ENCODE data around the gene KIF5C. TPM values are rescaled to one million over a fixed set of nuclear protein-coding genes. Genes with fewer than 3 reads are reported as not detected.

The KIF5C gene
- total RNA-seq, 1 donor from 2014 or later, result 1.2 TPM

- no peak for ATAC-seq (ENCODE audit: poor library complexity)
- DNase-seq, result no peak
- intact Hi-C loops (cut with DNase I), result no loop called here
Observed at GRCh38 chr2:149000158-149000938, 125.3 kb downstream of the KIF5C start.

- no peak for DNase-seq
- intact Hi-C loops (cut with DNase I), result no loop called here
- ATAC-seq (ENCODE audit: poor library complexity), result no peak
Observed at GRCh38 chr2:149001496-149001895, 126.5 kb downstream of the KIF5C start.

GRCh38 chr2:149002378-149002890, 127.4 kb downstream of the KIF5C start:
- DNase-seq (no peak), ATAC-seq (ENCODE audit: poor library complexity) (no peak)
- intact Hi-C loops (cut with DNase I), result no loop called here

- intact Hi-C loops (cut with DNase I), result no loop called here
- no peak for ATAC-seq (ENCODE audit: poor library complexity)
- no peak for DNase-seq
Observed at GRCh38 chr2:149002891-149003740, 128.1 kb downstream of the KIF5C start.

- no peak for DNase-seq
- intact Hi-C loops (cut with DNase I), result no loop called here
- ATAC-seq (ENCODE audit: poor library complexity), result no peak
Observed at GRCh38 chr2:149004836-149005235, 129.8 kb downstream of the KIF5C start.

- DNase-seq (no peak), ATAC-seq (ENCODE audit: poor library complexity) (no peak)
- intact Hi-C loops (cut with DNase I), result no loop called here
Observed at GRCh38 chr2:149005471-149006077, 130.5 kb downstream of the KIF5C start.

- intact Hi-C loops (cut with DNase I), result no loop called here
- ATAC-seq (ENCODE audit: poor library complexity) (no peak), DNase-seq (no peak)
Observed at GRCh38 chr2:149006883-149007543, 132.0 kb downstream of the KIF5C start.

GRCh38 chr2:149008381-149008780, 133.4 kb downstream of the KIF5C start:
- intact Hi-C loops (cut with DNase I), result no loop called here
- no peak for ATAC-seq (ENCODE audit: poor library complexity)
- DNase-seq, result no peak

- DNase-seq, result no peak
- ATAC-seq (ENCODE audit: poor library complexity), result no peak
- intact Hi-C loops (cut with DNase I), result loop anchor here (10.0 kb wide), 1 partner anchor 305 kb away; no protein-coding TSS in a partner anchor
Observed at GRCh38 chr2:149009576-149010461, 134.8 kb downstream of the KIF5C start.

GRCh38 chr2:149012545-149012944, 137.5 kb downstream of the KIF5C start:
- ATAC-seq (ENCODE audit: poor library complexity) (no peak), DNase-seq (no peak)
- intact Hi-C loops (cut with DNase I), result loop anchor here (10.0 kb wide), 1 partner anchor 302 kb away; no protein-coding TSS in a partner anchor

- DNase-seq (no peak), ATAC-seq (ENCODE audit: poor library complexity) (no peak)
- intact Hi-C loops (cut with DNase I), result loop anchor here (10.0 kb wide), 1 partner anchor 299 kb away; no protein-coding TSS in a partner anchor
Observed at GRCh38 chr2:149015501-149015900, 140.5 kb downstream of the KIF5C start.

- no peak for DNase-seq
- intact Hi-C loops (cut with DNase I), result loop anchor here (2.0 to 10.0 kb wide), 2 partner anchors 299 to 545 kb away; no protein-coding TSS in a partner anchor
- no peak for ATAC-seq (ENCODE audit: poor library complexity)
Observed at GRCh38 chr2:149015926-149016563, 141.0 kb downstream of the KIF5C start.

- ATAC-seq (ENCODE audit: poor library complexity) (peak; percentile 84), DNase-seq (peak; percentile 77)
- intact Hi-C loops (cut with DNase I), result loop anchor here (2.0 to 10.0 kb wide), 2 partner anchors 297 to 543 kb away; no protein-coding TSS in a partner anchor
Observed at GRCh38 chr2:149017116-149017985, 142.3 kb downstream of the KIF5C start.

- intact Hi-C loops (cut with DNase I), result loop anchor here (10.0 kb wide), 1 partner anchor 296 kb away; no protein-coding TSS in a partner anchor
- DNase-seq, result no peak
Observed at GRCh38 chr2:149018981-149019380, 144.0 kb downstream of the KIF5C start.

GRCh38 chr2:149019768-149020167, 144.7 kb downstream of the KIF5C start:
- intact Hi-C loops (cut with DNase I), result loop anchor here (10.0 kb wide), 1 partner anchor 295 kb away; no protein-coding TSS in a partner anchor
- ATAC-seq (ENCODE audit: poor library complexity), result no peak
- no peak for DNase-seq

More at GRCh38 chr2:149018981-149019380, 144.0 kb downstream of the KIF5C start:
- no peak for ATAC-seq (ENCODE audit: poor library complexity)

GRCh38 chr2:149020432-149020851, 145.4 kb downstream of the KIF5C start:
- DNase-seq (no peak), ATAC-seq (ENCODE audit: poor library complexity) (no peak)
- intact Hi-C loops (cut with DNase I), result no loop called here
